Heart left ventricle (tissue), 13 donors: ENCODE results near the gene SPOPL.

ENCODE experiments used
- CTCF ChIP-seq, 12 donors: fragments of 200-600 bp; sonication (generic) in 4 of 12; IDR thresholded peaks; one replicate each; pipeline versions ENCODE4 v1.5.0 to v1.8.0; 2018 to 2022; ENCODE audit warnings: antibody characterized with exemption in 12 of 12, mild to moderate bottlenecking in 5 of 12
- POLR2A ChIP-seq, 2 donors: fragments of 450-650 bp; IDR thresholded peaks; one replicate each; pipeline ENCODE4 v1.6.1; 2017; ENCODE audit warnings: antibody characterized with exemption in 2 of 2, mild to moderate bottlenecking in 2 of 2, moderate library complexity in 2 of 2
- donor health status: ischemic (EF 13 %, LVEDD 7.1; RV severe dilation, severe dysfunction).
- donor health status: DM: no; HTN: yes; CAD: no.
- donor health status: DM: no; HTN: no; CAD: no.
- donor health status: ischemic (EF 25% LVEDD 6.9; RV normal size, moderate dysfunction).
- donor health status: ischemic (EF 25% LVEDD 5.7; RV mildly dilated, moderate dysfunction).
- donor health status: ischemic (EF 35%, LVEDD 5.7; RV mildly dilated, moderate dysfunction).
- donor health status: nonischemic (EF 11% LVEDD 7.7; RV severe dilation, severe dysfunction).
- donor health status: DM: yes; HTN: yes; CAD: no.
- donor health status: PGD.
- donor health status: ischemic (EF 29% LVEDD 5.4; RV normal size, mild dysfunction).
- donor health status: nonischemic (EF 23%, LVEDD 6.1; RV moderate dilation, normal function).

GRCh38 chr2:138589663-138590062 is 88.1 kb downstream of the SPOPL start:
- no peak for TF ChIP-seq CTCF (IDR thresholded peaks at IDR 0.05)
- TF ChIP-seq POLR2A (IDR thresholded peaks at IDR 0.05), result no peak
